ENCODE measurements around the gene EIF4G3.

Gene EIF4G3

DNA sequence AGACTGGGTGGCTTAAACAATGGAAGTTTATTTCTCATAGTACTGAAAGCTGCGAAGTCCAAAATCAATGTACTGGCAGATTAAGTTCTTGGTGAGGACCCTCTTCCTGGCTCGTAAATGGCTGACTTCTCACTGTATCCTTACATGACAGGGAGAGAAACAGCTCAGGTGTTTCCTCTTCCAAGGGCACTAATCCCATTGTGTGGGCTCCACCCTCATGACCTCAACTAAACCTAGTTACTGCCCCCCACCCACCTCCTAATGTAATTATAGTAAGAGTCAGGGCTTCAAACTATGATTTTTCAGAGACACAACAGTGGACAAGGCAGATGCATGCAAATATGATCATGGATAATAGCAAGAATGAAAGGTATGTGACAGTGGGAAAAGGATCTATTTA lies 308.4 kb downstream of the EIF4G3 start:
- Histone ChIP-seq H2AFZ (ENCODE audit: low read length) (no peak overlapping the region), H3K4me2 (ENCODE audit: low read depth, low read length) (no peak overlapping the region), H3K4me1 (ENCODE audit: low read length) (peaks cover 16% of the 10 kb centered on the region), H3K4me3 (ENCODE audit: low read length) (no peak overlapping the region), H3F3A (ENCODE audit: insufficient read depth, low read length) (peaks cover 7% of the 10 kb centered on the region; the same call in 1 of the 2 replicates), H3K9me2 (replicated peaks; ENCODE audit: insufficient read depth, low read length) (no peaks in the 10 kb centered on the region), H3K9me3 (replicated peaks; ENCODE audit: insufficient read depth, low read length) (no peaks in the 10 kb centered on the region), H3K9ac (ENCODE audit: low read length) (no peak overlapping the region), H3K79me2 (ENCODE audit: low read length) (no peaks in the 10 kb centered on the region), H4K20me1 (ENCODE audit: insufficient read depth, low read length) (no peaks in the 10 kb centered on the region), H3K27ac (ENCODE audit: low read length) (no peak overlapping the region), H3K27me3 (replicated peaks; ENCODE audit: insufficient read depth, low read length) (no peaks in the 10 kb centered on the region), H3K36me3 (replicated peaks; ENCODE audit: insufficient read depth, low read length) (no peaks in the 10 kb centered on the region)
- TF ChIP-seq, protein P1, sequence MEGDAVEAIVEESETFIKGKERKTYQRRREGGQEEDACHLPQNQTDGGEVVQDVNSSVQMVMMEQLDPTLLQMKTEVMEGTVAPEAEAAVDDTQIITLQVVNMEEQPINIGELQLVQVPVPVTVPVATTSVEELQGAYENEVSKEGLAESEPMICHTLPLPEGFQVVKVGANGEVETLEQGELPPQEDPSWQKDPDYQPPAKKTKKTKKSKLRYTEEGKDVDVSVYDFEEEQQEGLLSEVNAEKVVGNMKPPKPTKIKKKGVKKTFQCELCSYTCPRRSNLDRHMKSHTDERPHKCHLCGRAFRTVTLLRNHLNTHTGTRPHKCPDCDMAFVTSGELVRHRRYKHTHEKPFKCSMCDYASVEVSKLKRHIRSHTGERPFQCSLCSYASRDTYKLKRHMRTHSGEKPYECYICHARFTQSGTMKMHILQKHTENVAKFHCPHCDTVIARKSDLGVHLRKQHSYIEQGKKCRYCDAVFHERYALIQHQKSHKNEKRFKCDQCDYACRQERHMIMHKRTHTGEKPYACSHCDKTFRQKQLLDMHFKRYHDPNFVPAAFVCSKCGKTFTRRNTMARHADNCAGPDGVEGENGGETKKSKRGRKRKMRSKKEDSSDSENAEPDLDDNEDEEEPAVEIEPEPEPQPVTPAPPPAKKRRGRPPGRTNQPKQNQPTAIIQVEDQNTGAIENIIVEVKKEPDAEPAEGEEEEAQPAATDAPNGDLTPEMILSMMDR (IDR thresholded peaks at IDR 0.05; ENCODE audit: low read length) = no peak
- TF ChIP-seq EZH2 (optimal IDR thresholded peaks at IDR 0.05; ENCODE audit: low read depth, low read length) (no peak), EZH2phosphoT487 (IDR thresholded peaks at IDR 0.05; ENCODE audit: low read length) (no peak)
- no peak for DNase-seq

DNA sequence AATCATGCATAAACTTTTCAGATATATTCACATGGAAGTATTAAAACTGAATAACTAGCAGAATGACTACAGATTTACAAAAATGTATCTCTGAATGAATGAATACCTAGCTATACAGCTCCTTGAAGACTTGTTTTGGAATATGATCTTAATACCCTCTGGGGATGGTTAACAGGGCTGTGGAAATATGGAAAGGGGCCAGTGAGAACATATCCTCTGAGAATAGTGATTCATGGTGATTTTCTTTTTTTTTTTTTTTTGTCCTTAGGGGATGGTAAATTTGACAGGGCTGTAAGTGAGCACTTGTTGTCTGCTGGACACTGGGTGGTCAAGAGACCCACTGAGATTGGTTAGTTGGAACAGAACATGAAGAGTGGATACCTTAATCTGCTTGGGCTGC lies 308.9 kb downstream of the EIF4G3 start:
- Histone ChIP-seq H3K4me3 (ENCODE audit: low read length) (no peak overlapping the region), H3F3A (ENCODE audit: insufficient read depth, low read length) (peaks cover 7% of the 10 kb centered on the region; the same call in 1 of the 2 replicates), H4K20me1 (ENCODE audit: insufficient read depth, low read length) (no peaks in the 10 kb centered on the region), H2AFZ (ENCODE audit: low read length) (no peak overlapping the region), H3K9me2 (replicated peaks; ENCODE audit: insufficient read depth, low read length) (no peaks in the 10 kb centered on the region), H3K9me3 (replicated peaks; ENCODE audit: insufficient read depth, low read length) (no peaks in the 10 kb centered on the region), H3K36me3 (replicated peaks; ENCODE audit: insufficient read depth, low read length) (no peaks in the 10 kb centered on the region), H3K27me3 (replicated peaks; ENCODE audit: insufficient read depth, low read length) (no peaks in the 10 kb centered on the region), H3K4me2 (ENCODE audit: low read depth, low read length) (peak overlapping the region; percentile 27; the same call in 1 of the 2 replicates), H3K79me2 (ENCODE audit: low read length) (no peaks in the 10 kb centered on the region), H3K4me1 (ENCODE audit: low read length) (peaks cover 16% of the 10 kb centered on the region), H3K9ac (ENCODE audit: low read length) (no peak overlapping the region), H3K27ac (ENCODE audit: low read length) (no peak overlapping the region)
- TF ChIP-seq EZH2 (optimal IDR thresholded peaks at IDR 0.05; ENCODE audit: low read depth, low read length) (no peak), EZH2phosphoT487 (IDR thresholded peaks at IDR 0.05; ENCODE audit: low read length) (no peak)
- TF ChIP-seq, protein P1 (IDR thresholded peaks at IDR 0.05; ENCODE audit: low read length) = no peak
- no peak for DNase-seq

DNA sequence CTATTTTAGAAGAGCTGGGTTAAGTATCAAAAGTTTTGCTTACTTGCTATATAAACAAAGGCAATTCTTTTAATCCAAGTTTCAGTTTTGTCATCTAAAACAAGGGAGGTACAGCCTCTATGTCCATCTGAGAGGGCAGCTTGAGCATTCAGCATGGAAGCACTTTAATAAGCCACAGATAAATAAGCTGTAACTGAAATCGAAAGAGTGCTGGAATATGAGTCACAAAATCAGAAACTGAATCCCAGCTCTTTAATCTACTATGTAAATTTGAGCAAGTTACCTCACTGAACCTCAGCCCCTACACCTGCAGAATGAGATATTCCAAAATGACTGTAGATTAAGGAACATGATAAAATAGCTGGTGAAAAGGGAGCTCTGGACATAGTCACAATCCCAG lies 309.6 kb downstream of the EIF4G3 start:
- Histone ChIP-seq H4K20me1 (ENCODE audit: insufficient read depth, low read length) (no peaks in the 10 kb centered on the region), H2AFZ (ENCODE audit: low read length) (no peak overlapping the region), H3K9me3 (replicated peaks; ENCODE audit: insufficient read depth, low read length) (no peaks in the 10 kb centered on the region), H3K9ac (ENCODE audit: low read length) (no peak overlapping the region), H3K27me3 (replicated peaks; ENCODE audit: insufficient read depth, low read length) (no peaks in the 10 kb centered on the region), H3K27ac (ENCODE audit: low read length) (peak overlapping the region; percentile 2; the same call in 1 of the 2 replicates), H3K79me2 (ENCODE audit: low read length) (no peaks in the 10 kb centered on the region), H3K9me2 (replicated peaks; ENCODE audit: insufficient read depth, low read length) (no peaks in the 10 kb centered on the region), H3K4me3 (ENCODE audit: low read length) (no peak overlapping the region), H3F3A (ENCODE audit: insufficient read depth, low read length) (peaks cover 7% of the 10 kb centered on the region; the same call in 1 of the 2 replicates), H3K4me1 (ENCODE audit: low read length) (peaks cover 16% of the 10 kb centered on the region), H3K36me3 (replicated peaks; ENCODE audit: insufficient read depth, low read length) (no peaks in the 10 kb centered on the region), H3K4me2 (ENCODE audit: low read depth, low read length) (peak overlapping the region; percentile 27; the same call in 1 of the 2 replicates)
- DNase-seq = peak; percentile 40
- TF ChIP-seq EZH2phosphoT487 (IDR thresholded peaks at IDR 0.05; ENCODE audit: low read length) (no peak), EZH2 (optimal IDR thresholded peaks at IDR 0.05; ENCODE audit: low read depth, low read length) (no peak)
- TF ChIP-seq, protein P1 (IDR thresholded peaks at IDR 0.05; ENCODE audit: low read length) = no peak
